T-helper 17 cell (primary cell): Measurements from ENCODE around the gene RGPD3. TPM values are rescaled to one million over a fixed set of nuclear protein-coding genes. Genes with fewer than 3 reads are reported as not detected.
"Not testable (repeated sequence)": the region's sequence is repeated elsewhere in the genome, so short reads cannot be mapped to it uniquely, and the experiment has no call there.

ENCODE experiments used
- ATAC-seq: fragments of 150-1000 bp; cut with Tn5 transposase; 2 replicates; pipeline ENCODE4 v1.10.0; 2021; ENCODE audit warnings: mild to moderate bottlenecking, moderate library complexity
- DNase-seq, 3 donors: peaks; one replicate each; pipeline versions ENCODE4 v3.0.0 to v3.0.0-alpha.2; 2020 to 2021
- H3K9me3 ChIP-seq: one replicate; pipeline ENCODE4 v1.7.0; 2013; ENCODE audit warnings: low read length, mild to moderate bottlenecking; ENCODE audit not compliant: control insufficient read depth, poor library complexity, severe bottlenecking
- H3K27ac Mint-ChIP-seq: one replicate; pipeline ENCODE4 v1.8.0; 2022; ENCODE audit warnings: mild to moderate bottlenecking, moderate library complexity, mixed read lengths
- H3K27me3 Mint-ChIP-seq: one replicate; pipeline ENCODE4 v1.8.0; 2022; ENCODE audit warnings: mixed read lengths
- H3K36me3 Mint-ChIP-seq: one replicate; pipeline ENCODE4 v1.8.0; 2022; ENCODE audit warnings: low read depth, mixed read lengths
- H3K4me1 Mint-ChIP-seq: one replicate; pipeline ENCODE4 v1.8.0; 2022; ENCODE audit warnings: mild to moderate bottlenecking, mixed read lengths
- H3K4me3 Mint-ChIP-seq: one replicate; pipeline ENCODE4 v1.8.0; 2022; ENCODE audit warnings: mild to moderate bottlenecking, moderate library complexity, mixed read lengths
- total RNA-seq, 4 donors: library from RNA in 2 of 4; stranded (reverse) in 2 of 4; gene quantifications; one replicate each; pipeline ENCODE4 v1.2.3 and lab custom pipeline; 2022 to 2026

The RGPD3 gene
- total RNA-seq (under 1 TPM; 0.21 to 0.37 TPM), total RNA-seq (lab: John Stamatoyannopoulos, UW) (0.53 to 1.3 reads per million in 2 donors)

GRCh38 chr2:106468107-106468506 lies at the start of gene RGPD3:
TSS of gene RGPD3 (minus strand) at chr2:106468413. CDS start at chr2:106468288, 125 bp downstream.
- not testable (repeated sequence) for H3K27me3 Mint-ChIP-seq, H3K36me3 Mint-ChIP-seq, H3K4me1 Mint-ChIP-seq

GRCh38 chr2:106517329-106517728 lies 49.1 kb upstream of the RGPD3 start:
- H3K36me3 Mint-ChIP-seq = no peaks in the 10 kb centered on the region
- DNase-seq (no peak), ATAC-seq (no peak)
- peaks cover 10% of the 10 kb centered on the region for H3K27me3 Mint-ChIP-seq
- H3K4me1 Mint-ChIP-seq = peaks cover under 1% of the 10 kb centered on the region
- no peak overlapping the region for H3K27ac Mint-ChIP-seq
- H3K9me3 ChIP-seq = no peaks in the 10 kb centered on the region
- H3K4me3 Mint-ChIP-seq = no peak overlapping the region

More at GRCh38 chr2:106468107-106468506, at the start of gene RGPD3:
- ATAC-seq, DNase-seq, H3K9me3 ChIP-seq, H3K4me3 Mint-ChIP-seq: not testable (repeated sequence)
- H3K27ac Mint-ChIP-seq = peak within 1 kb of the TSS; percentile 14

- Mint-ChIP-seq H3K36me3 (no peaks in the 10 kb centered on the region), H3K4me3 (no peak overlapping the region), H3K27ac (no peak overlapping the region), H3K27me3 (peaks cover 10% of the 10 kb centered on the region), H3K4me1 (peaks cover 5% of the 10 kb centered on the region)
- H3K9me3 ChIP-seq = no peaks in the 10 kb centered on the region
- ATAC-seq (no peak), DNase-seq (no peak)
These were observed 48.7 kb upstream of the RGPD3 start for GRCh38 chr2:106516864-106517263.

- H3K4me3 Mint-ChIP-seq = no peak overlapping the region
- H3K27me3 Mint-ChIP-seq = peaks cover 10% of the 10 kb centered on the region
- H3K4me1 Mint-ChIP-seq = peaks cover 5% of the 10 kb centered on the region
- H3K36me3 Mint-ChIP-seq = no peaks in the 10 kb centered on the region
- no peaks in the 10 kb centered on the region for H3K9me3 ChIP-seq
- DNase-seq (no peak), ATAC-seq (no peak)
- no peak overlapping the region for H3K27ac Mint-ChIP-seq
These were observed 48.2 kb upstream of the RGPD3 start for GRCh38 chr2:106516436-106516835.

DNA sequence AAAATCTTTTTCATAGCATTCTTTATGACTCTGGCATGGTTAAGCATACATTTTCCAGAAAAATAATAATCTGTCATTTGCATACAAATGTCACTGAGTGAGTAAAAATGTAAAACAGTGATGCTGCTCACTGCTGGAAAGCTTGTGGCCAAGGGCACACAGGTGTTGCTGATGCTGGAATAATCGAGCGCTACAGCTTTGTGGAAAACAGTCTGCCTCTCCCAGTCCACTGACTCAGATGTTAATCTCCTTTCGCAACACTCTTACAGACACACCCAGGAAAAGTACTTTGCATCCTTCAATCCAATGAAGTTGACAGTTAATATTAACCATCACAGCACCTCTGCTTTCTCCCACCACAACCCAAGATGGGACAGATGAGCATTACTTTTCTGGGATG lies 46.6 kb upstream of the RGPD3 start:
- ATAC-seq, H3K9me3 ChIP-seq, DNase-seq, H3K36me3 Mint-ChIP-seq, H3K27me3 Mint-ChIP-seq, H3K4me1 Mint-ChIP-seq, H3K4me3 Mint-ChIP-seq, H3K27ac Mint-ChIP-seq: not testable (repeated sequence)

DNA sequence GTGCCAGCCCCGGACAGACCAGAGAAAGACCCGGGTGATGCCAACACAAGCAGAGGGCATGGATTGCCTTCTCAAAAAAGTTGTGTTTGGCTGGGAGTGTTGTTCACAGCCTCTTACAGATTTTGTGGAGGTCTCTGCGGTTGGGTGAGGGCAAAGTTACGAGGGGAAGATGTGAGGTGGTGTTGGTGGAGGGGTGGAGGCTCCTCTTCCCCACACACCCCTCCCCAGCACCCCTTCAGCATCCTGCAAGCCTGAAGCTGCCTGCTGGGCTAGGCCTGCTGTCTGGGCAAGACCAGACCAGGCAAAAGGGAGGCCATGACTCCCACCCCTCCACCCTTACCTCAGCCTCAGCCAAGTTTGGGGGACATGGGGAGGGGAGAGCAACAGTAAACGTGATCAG lies 45.2 kb upstream of the RGPD3 start:
- not testable (repeated sequence) for H3K27ac Mint-ChIP-seq, H3K36me3 Mint-ChIP-seq, H3K9me3 ChIP-seq, H3K4me3 Mint-ChIP-seq, ATAC-seq, H3K4me1 Mint-ChIP-seq, DNase-seq, H3K27me3 Mint-ChIP-seq

- not testable (repeated sequence) for H3K9me3 ChIP-seq, ATAC-seq, H3K27ac Mint-ChIP-seq, H3K4me1 Mint-ChIP-seq, DNase-seq, H3K27me3 Mint-ChIP-seq, H3K36me3 Mint-ChIP-seq
- peak overlapping the region; percentile 73 for H3K4me3 Mint-ChIP-seq
These were observed 43.7 kb upstream of the RGPD3 start for GRCh38 chr2:106511934-106512333.

GRCh38 chr2:106511476-106511901 lies 43.3 kb upstream of the RGPD3 start:
- H3K9me3 ChIP-seq, H3K27ac Mint-ChIP-seq, H3K4me1 Mint-ChIP-seq, H3K27me3 Mint-ChIP-seq, DNase-seq, H3K36me3 Mint-ChIP-seq: not testable (repeated sequence)
- peak; percentile 40 for ATAC-seq
- peak overlapping the region; percentile 73 for H3K4me3 Mint-ChIP-seq

GRCh38 chr2:106510791-106511190 lies 42.6 kb upstream of the RGPD3 start:
- H3K27ac Mint-ChIP-seq, H3K9me3 ChIP-seq, H3K4me3 Mint-ChIP-seq, ATAC-seq, H3K27me3 Mint-ChIP-seq, DNase-seq, H3K4me1 Mint-ChIP-seq, H3K36me3 Mint-ChIP-seq: not testable (repeated sequence)

DNA sequence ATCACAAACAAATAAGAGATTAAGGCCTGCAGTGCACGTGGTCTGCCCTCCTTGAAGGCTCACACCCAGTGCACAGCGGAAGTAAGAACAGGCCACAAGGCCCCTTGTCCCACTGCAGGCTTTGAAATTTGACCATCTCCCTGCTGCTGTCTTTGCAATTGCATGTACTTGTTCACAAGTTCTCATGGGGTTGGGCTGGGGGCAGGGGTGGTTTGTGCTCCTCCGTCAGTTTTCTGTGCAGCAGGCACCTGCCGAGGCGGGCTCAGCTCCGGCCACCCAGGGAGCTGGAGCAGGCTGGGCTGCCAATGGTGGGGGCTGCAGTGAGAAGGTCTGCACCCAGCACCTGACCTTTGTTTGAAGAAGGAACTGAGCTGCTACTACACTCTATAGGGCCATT lies 41.2 kb upstream of the RGPD3 start:
- H3K27me3 Mint-ChIP-seq, ATAC-seq, H3K36me3 Mint-ChIP-seq, H3K27ac Mint-ChIP-seq, H3K4me3 Mint-ChIP-seq, H3K4me1 Mint-ChIP-seq, H3K9me3 ChIP-seq, DNase-seq: not testable (repeated sequence)

DNA sequence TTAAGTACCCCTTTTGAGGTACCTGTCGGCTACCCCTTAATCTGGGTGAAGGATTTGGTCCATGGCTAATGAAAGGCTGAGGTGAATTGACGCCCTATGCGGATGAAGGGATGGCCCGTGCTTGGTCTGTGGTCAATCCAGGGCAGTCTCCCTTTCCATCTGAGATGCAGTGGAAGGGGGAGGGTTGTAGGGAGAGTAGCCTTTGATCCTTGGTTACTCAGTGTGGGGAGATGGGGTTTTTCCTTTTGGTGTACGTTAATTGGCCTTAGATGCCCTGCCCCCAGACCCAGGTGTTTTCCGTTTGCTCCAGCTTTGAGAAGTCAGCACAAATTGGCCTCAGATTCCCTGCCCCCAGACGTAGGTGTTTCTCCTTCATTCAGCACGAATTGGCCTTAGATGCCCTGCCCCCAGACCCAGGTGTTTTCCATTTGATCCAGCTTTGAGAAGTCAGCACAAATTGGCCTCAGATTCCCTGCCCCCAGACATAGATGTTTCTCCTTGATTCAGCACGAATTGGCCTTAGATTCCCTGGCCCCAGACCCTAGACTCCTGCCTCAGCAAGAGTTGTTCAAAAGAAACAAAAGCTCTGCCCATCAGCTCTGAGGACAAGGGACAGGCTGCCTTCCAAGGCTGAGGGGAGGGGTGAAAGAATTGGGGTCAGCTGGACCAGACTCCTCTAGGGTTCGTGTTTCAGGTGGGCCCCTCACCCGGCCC lies 40.6 kb upstream of the RGPD3 start:
- H3K4me3 Mint-ChIP-seq, H3K27me3 Mint-ChIP-seq, H3K9me3 ChIP-seq, H3K27ac Mint-ChIP-seq, DNase-seq, H3K4me1 Mint-ChIP-seq, ATAC-seq, H3K36me3 Mint-ChIP-seq: not testable (repeated sequence)

DNA sequence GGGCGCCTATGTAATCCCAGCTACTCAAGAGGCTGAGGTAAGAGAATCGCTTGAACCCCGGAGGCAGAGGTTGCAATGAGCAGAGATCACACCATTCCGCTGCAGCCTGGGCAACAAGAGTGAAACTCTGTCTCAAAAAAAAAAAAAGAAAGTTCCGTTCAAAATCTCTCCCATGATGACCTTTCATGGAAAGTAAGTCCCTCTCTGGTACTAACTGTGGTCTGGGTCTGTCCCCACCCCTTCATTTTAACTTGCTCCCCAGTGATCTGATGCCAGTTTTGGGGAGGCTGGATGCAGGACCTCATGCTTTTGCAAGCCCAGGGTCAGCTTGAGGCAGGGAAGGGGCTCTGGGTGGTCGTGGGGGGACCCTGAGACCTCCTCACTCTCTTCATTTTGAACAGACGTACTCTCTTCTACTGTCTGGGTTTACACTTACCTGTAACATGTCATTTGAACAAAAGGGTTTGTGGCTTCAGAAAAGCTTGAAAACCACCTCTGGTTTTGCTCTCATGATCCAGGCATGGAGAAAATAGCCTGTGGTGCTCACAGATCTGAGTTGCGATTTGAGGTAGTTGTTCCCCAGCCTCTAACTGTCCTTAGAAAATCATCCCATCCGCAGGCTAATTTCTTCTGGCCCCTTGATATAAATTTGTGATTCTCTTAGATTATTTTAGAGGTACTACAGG lies 37.9 kb upstream of the RGPD3 start:
- H3K4me1 Mint-ChIP-seq, ATAC-seq, DNase-seq, H3K27ac Mint-ChIP-seq, H3K27me3 Mint-ChIP-seq, H3K4me3 Mint-ChIP-seq, H3K9me3 ChIP-seq, H3K36me3 Mint-ChIP-seq: not testable (repeated sequence)

DNA sequence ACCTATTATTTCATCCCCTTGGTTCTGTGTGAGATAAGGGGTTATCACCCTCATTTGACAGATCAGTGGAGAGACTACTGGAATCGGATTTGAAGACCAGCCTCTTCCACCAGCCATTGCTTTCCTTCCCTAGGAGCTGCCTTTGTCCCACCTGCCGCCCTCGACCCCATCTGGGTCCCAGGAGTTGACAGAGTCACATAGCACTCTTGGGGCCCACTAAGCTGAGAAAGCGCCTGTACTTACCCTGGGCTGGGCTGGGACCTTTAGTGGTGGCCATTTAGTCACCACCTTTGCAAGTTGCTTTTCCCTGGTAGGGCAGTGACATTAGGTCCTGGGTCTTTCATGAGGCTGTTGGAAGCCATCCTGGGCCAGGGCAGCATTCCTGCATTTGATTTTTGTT lies 36.6 kb upstream of the RGPD3 start:
- not testable (repeated sequence) for ATAC-seq, H3K9me3 ChIP-seq, H3K4me1 Mint-ChIP-seq, H3K36me3 Mint-ChIP-seq, H3K4me3 Mint-ChIP-seq, H3K27ac Mint-ChIP-seq, H3K27me3 Mint-ChIP-seq, DNase-seq

DNA sequence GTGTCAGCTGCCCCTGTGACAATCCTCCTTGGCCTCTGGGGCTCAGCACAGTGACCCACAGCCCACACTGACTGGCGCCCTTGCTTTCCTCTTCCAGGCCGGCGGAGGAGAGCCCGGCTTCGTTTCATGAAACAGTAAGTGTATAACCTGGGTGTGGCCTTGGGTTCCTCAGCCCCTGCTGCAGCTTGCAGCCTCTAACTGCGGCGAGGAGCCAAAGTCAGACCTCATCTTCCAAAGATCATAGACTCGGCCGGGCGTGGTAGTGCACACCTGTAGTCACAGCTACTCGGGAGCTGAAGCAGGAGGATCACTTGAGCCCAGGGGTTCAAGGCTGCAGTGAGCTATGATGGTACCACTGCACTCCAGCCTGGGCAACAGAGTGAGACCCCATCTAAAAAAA lies 36.0 kb upstream of the RGPD3 start:
- ATAC-seq, H3K27me3 Mint-ChIP-seq, H3K9me3 ChIP-seq, H3K4me3 Mint-ChIP-seq, H3K27ac Mint-ChIP-seq, DNase-seq, H3K4me1 Mint-ChIP-seq, H3K36me3 Mint-ChIP-seq: not testable (repeated sequence)
